Fibroblast of mammary gland (primary cell): ENCODE data around the gene KLHDC4.
A peak's percentile ranks its signal among the peaks of the same experiment; 100 is the strongest.
"Not testable (repeated sequence)": the region's sequence is repeated elsewhere in the genome, so short reads cannot be mapped to it uniquely, and the experiment has no call there.

ENCODE experiments used
- DNase-seq: peaks from one replicate; pipeline ENCODE4 v3.0.0-alpha.2; 2010; ENCODE audit warnings: low read depth
- H3K4me3 ChIP-seq: 2 replicates; pipeline ENCODE4 v1.5.1; 2011; ENCODE audit warnings: low read depth, mild to moderate bottlenecking, low read length, moderate library complexity; ENCODE audit not compliant: control insufficient read depth
- CTCF ChIP-seq: conservative IDR thresholded peaks from 2 replicates; pipeline ENCODE4 v1.5.1; 2011; ENCODE audit warnings: low read depth, low read length, inconsistent platforms; ENCODE audit not compliant: control insufficient read depth, insufficient read depth

Gene KLHDC4

GRCh38 chr16:87733190-87733589, 32.6 kb downstream of the KLHDC4 start:
- no peak overlapping the region for H3K4me3 ChIP-seq
- no peak for DNase-seq
- TF ChIP-seq CTCF, result no peak

DNA sequence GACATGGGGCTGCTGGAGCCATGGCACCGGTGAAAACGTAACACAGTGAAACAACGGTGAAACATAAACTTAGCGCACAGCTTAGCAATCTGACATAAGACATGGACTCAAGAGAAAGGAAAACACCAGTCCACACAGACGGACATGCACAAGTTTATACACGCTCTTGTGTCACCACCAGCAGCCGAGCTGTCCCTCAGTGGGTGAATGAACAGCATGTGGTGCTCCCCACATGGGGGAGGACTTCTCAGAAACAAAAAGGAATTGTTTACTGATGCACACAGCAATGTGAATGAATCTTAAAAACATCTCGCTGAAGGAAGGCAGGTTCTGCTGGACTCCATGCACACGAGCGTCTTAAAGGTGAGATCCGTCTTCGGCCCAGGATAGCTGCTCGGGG, 34.2 kb downstream of the KLHDC4 start:
- TF ChIP-seq CTCF, result no peak
- no peak for DNase-seq
- no peak overlapping the region for H3K4me3 ChIP-seq

DNA sequence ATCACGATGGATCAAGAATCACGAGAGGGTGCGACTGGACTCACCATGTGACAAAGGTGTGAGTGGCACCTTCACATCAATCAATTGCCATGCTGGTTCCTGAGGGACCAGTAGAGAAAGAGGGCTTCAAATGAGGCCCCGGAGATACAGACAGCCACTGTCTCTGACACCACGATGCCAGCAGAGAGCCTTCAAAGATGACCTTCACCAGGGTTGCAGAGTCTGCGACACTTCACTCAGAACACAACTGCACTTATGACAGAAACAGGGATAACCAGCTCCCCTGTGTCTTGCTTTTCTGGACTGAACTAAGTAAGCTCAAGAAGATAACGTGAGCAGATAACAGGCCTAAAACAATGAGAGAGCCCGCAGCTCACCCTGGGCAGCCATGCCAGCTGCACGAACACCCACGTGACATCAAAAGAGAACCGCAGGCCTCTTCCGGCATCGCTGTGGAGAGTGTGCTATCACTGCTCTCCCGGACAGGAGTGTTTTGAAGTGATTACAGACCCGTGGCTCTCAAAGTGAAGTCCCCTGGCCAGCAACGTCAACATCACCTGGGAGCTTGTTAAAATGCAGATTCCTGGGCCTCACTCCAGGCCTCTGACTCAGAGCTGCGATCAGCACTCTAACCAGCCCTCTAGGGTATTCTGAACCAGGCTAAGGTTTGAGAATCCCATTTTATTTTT, 36.4 kb downstream of the KLHDC4 start:
- no peak for DNase-seq
- TF ChIP-seq CTCF, result no peak
- no peak overlapping the region for H3K4me3 ChIP-seq

DNA sequence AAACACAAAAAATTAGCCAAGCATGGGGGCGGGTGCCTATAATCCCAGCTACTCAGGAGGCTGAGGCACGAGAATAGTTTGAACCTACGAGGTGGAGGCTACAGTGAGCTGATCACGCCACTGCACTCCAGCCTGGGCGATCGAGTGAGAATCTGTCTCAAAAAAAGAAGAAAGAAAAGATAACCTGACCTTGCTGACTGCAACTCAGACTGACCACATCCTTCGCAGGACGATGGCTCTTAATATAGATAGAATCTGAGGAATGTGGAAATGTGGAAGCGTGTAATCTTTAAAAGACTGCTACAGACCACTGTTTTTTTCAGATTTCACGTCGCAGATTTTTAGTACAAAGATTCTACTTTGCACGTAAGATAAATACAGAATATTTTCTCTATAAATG, 37.8 kb downstream of the KLHDC4 start:
- H3K4me3 ChIP-seq, result no peak overlapping the region
- no peak for TF ChIP-seq CTCF

DNA sequence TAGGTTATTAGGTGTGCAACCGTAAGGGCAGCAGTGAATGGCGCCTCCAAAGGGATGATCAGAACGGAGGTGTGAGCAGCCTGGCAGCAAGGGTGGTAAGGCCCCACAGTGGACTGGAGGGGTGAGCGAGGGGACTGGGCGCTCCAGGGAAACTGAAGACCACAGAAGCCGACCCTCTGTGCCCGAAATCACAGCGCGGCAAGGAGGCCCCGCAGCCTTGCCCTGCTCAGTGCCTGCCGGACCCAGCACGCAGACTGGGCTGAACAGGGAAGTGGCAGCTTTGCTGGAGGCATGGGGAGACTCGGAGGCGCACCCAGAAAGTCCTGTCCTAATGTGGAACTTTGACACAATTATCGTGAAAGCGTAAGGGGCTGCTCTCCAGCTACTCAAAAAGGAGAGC, 38.4 kb downstream of the KLHDC4 start:
- H3K4me3 ChIP-seq, result no peak overlapping the region
- no peak for TF ChIP-seq CTCF
- no peak for DNase-seq

More for the DNA sequence above, 37.8 kb downstream of the KLHDC4 start:
- DNase-seq, result no peak

DNA sequence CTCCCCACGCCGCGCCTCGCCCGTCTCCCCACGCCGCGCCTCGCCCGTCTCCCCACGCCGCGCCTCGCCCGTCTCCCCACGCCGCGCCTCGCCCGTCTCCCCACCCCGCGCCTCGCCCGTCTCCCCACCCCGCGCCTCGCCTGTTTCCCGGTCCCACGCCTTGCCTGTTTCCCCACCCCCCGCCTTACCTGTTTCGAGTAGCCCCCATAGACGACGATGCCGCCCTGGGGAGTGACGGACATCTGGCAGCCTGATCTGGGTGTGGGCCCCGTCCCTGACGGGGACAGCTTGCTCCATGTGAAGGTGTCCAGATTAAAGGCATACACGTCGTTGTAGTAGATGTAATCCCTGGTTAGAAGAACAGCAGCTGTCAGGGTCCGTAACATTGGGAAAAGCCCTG, 39.2 kb downstream of the KLHDC4 start:
- not testable (repeated sequence) for DNase-seq, H3K4me3 ChIP-seq

- no peak for TF ChIP-seq CTCF
- H3K4me3 ChIP-seq, result no peak overlapping the region
- peak; percentile 6 for DNase-seq
These were observed 40.1 kb downstream of the KLHDC4 start for GRCh38 chr16:87725596-87726235.
